ENCODE data around the gene STXBP1.

STXBP1 gene

GRCh38 chr9:127571971-127572370, 40.1 kb upstream of the STXBP1 start:
- Histone ChIP-seq H4K20me1 (ENCODE audit: insufficient read depth, low read length) (no peaks in the 10 kb centered on the region), H3K9me3 (ENCODE audit: insufficient read depth, low read length, severe bottlenecking) (no peaks in the 10 kb centered on the region), H3K79me2 (ENCODE audit: insufficient read depth, low read length) (no peaks in the 10 kb centered on the region), H3K4me3 (ENCODE audit: low read depth in 1 of 2, low read length in 2 of 2) (no peak overlapping the region), H3K4me1 (ENCODE audit: insufficient read depth, low read length) (peaks cover 11% of the 10 kb centered on the region), H3K4me2 (ENCODE audit: insufficient read depth, low read length) (no peak overlapping the region), H3K36me3 (ENCODE audit: insufficient read depth, low read length) (no peaks in the 10 kb centered on the region), H3K27me3 (ENCODE audit: insufficient read depth, low read length, poor library complexity) (no peaks in the 10 kb centered on the region), H3K27ac (ENCODE audit: low read length) (no peak overlapping the region), H2AFZ (ENCODE audit: low read depth, low read length) (no peak overlapping the region), H3K9ac (ENCODE audit: low read depth, low read length) (no peak overlapping the region)
- DNase-seq, result no peak
- TF ChIP-seq CTCF (IDR thresholded peaks at IDR 0.05; ENCODE audit: borderline replicate concordance, extremely low read depth, low read length, poor library complexity, severe bottlenecking), result no peak
- TF ChIP-seq EZH2 (IDR thresholded peaks at IDR 0.05; ENCODE audit: borderline replicate concordance, low read depth, low read length, severe bottlenecking), result no peak
- no peak for ATAC-seq (ENCODE audit: insufficient read depth, low read depth)

GRCh38 chr9:127572961-127573721, 38.9 kb upstream of the STXBP1 start:
- Histone ChIP-seq H3K9me3 (ENCODE audit: insufficient read depth, low read length, severe bottlenecking) (no peaks in the 10 kb centered on the region), H4K20me1 (ENCODE audit: insufficient read depth, low read length) (no peaks in the 10 kb centered on the region), H2AFZ (ENCODE audit: low read depth, low read length) (no peak overlapping the region), H3K79me2 (ENCODE audit: insufficient read depth, low read length) (no peaks in the 10 kb centered on the region), H3K4me2 (ENCODE audit: insufficient read depth, low read length) (no peak overlapping the region), H3K4me1 (ENCODE audit: insufficient read depth, low read length) (peaks cover 11% of the 10 kb centered on the region), H3K27ac (ENCODE audit: low read length) (no peak overlapping the region), H3K36me3 (ENCODE audit: insufficient read depth, low read length) (no peaks in the 10 kb centered on the region), H3K4me3 (ENCODE audit: low read depth in 1 of 2, low read length in 2 of 2) (no peak overlapping the region), H3K27me3 (ENCODE audit: insufficient read depth, low read length, poor library complexity) (no peaks in the 10 kb centered on the region), H3K9ac (ENCODE audit: low read depth, low read length) (no peak overlapping the region)
- TF ChIP-seq CTCF (IDR thresholded peaks at IDR 0.05; ENCODE audit: borderline replicate concordance, extremely low read depth, low read length, poor library complexity, severe bottlenecking) (no peak), EZH2 (IDR thresholded peaks at IDR 0.05; ENCODE audit: borderline replicate concordance, low read depth, low read length, severe bottlenecking) (no peak)
- DNase-seq (no peak), ATAC-seq (ENCODE audit: insufficient read depth, low read depth) (no peak)

- ATAC-seq (ENCODE audit: insufficient read depth, low read depth) (no peak), DNase-seq (no peak)
- no peaks in the 10 kb centered on the region for H4K20me1 ChIP-seq (ENCODE audit: insufficient read depth, low read length)
- no peaks in the 10 kb centered on the region for H3K79me2 ChIP-seq (ENCODE audit: insufficient read depth, low read length)
- H3K4me3 ChIP-seq (ENCODE audit: low read depth in 1 of 2, low read length in 2 of 2), result no peak overlapping the region
- H3K27me3 ChIP-seq (ENCODE audit: insufficient read depth, low read length, poor library complexity), result no peaks in the 10 kb centered on the region
- no peak overlapping the region for H2AFZ ChIP-seq (ENCODE audit: low read depth, low read length)
- H3K4me1 ChIP-seq (ENCODE audit: insufficient read depth, low read length), result peaks cover 10% of the 10 kb centered on the region
- TF ChIP-seq EZH2 (IDR thresholded peaks at IDR 0.05; ENCODE audit: borderline replicate concordance, low read depth, low read length, severe bottlenecking) (no peak), CTCF (IDR thresholded peaks at IDR 0.05; ENCODE audit: borderline replicate concordance, extremely low read depth, low read length, poor library complexity, severe bottlenecking) (no peak)
- H3K9ac ChIP-seq (ENCODE audit: low read depth, low read length), result no peak overlapping the region
- no peak overlapping the region for H3K27ac ChIP-seq (ENCODE audit: low read length)
- H3K36me3 ChIP-seq (ENCODE audit: insufficient read depth, low read length), result no peaks in the 10 kb centered on the region
- H3K4me2 ChIP-seq (ENCODE audit: insufficient read depth, low read length), result no peak overlapping the region
- no peaks in the 10 kb centered on the region for H3K9me3 ChIP-seq (ENCODE audit: insufficient read depth, low read length, severe bottlenecking)
These were observed 37.7 kb upstream of the STXBP1 start for GRCh38 chr9:127574072-127574993.

Measured in DND-41 (cell line).